GM23338 (cell line): ENCODE data around the gene EPSTI1. TPM values are rescaled to one million over a fixed set of nuclear protein-coding genes. Genes with fewer than 3 reads are reported as not detected.

Source experiments
- ATAC-seq: fragments of 200-7000 bp; cut with Tn5 transposase; 3 replicates; pipeline ENCODE4 v1.9.1; 2020
- DNase-seq: peaks from one replicate; pipeline ENCODE4 v3.0.0-alpha.2; 2015; ENCODE audit warnings: low spot score
- H2AFZ ChIP-seq: fragments of 200-600 bp; sonication (generic); 2 replicates; pipeline ENCODE4 v1.8.0; 2016; ENCODE audit warnings: antibody characterized with exemption, mild to moderate bottlenecking, moderate library complexity
- H3F3A ChIP-seq: fragments of 200-600 bp; sonication (generic); replicated peaks from 2 replicates; pipeline ENCODE4 v1.8.0; 2017; ENCODE audit warnings: antibody characterized with exemption, mixed run types, low read depth
- H3K27ac ChIP-seq: fragments of 200-600 bp; sonication (generic); 2 replicates; pipeline ENCODE4 v1.6.1; 2016; ENCODE audit warnings: low read depth
- H3K27me3 ChIP-seq: fragments of 200-600 bp; sonication (generic); 2 replicates; pipeline ENCODE4 v1.8.0; 2016; ENCODE audit warnings: mild to moderate bottlenecking, mixed run types, moderate library complexity; ENCODE audit not compliant: insufficient read depth
- H3K36me3 ChIP-seq: fragments of 200-600 bp; sonication (generic); 2 replicates; pipeline ENCODE4 v1.8.0; 2016; ENCODE audit warnings: mild to moderate bottlenecking; ENCODE audit not compliant: insufficient read depth
- H3K4me1 ChIP-seq: fragments of 200-600 bp; sonication (generic); 2 replicates; pipeline ENCODE4 v1.8.0; 2016; ENCODE audit warnings: mild to moderate bottlenecking, moderate library complexity; ENCODE audit not compliant: insufficient read depth
- H3K4me2 ChIP-seq: fragments of 200-600 bp; sonication (generic); 2 replicates; pipeline ENCODE4 v1.7.1; 2017; ENCODE audit warnings: mixed run types
- H3K4me3 ChIP-seq: fragments of 200-600 bp; sonication (generic); 2 replicates; pipeline ENCODE4 v1.6.1; 2016; ENCODE audit warnings: mixed run types
- H3K79me2 ChIP-seq: fragments of 200-600 bp; sonication (generic); replicated peaks from 2 replicates; pipeline ENCODE4 v1.8.0; 2017; ENCODE audit warnings: mild to moderate bottlenecking; ENCODE audit not compliant: insufficient read depth
- H3K9me2 ChIP-seq: fragments of 200-600 bp; sonication (generic); 2 replicates; pipeline ENCODE4 v1.8.0; 2017; ENCODE audit not compliant: insufficient read depth
- H4K20me1 ChIP-seq: fragments of 200-600 bp; sonication (generic); replicated peaks from 2 replicates; pipeline ENCODE4 v1.8.0; 2017; ENCODE audit warnings: mild to moderate bottlenecking; ENCODE audit not compliant: insufficient read depth
- H3K27ac Mint-ChIP-seq: 2 replicates; pipeline ENCODE4 v1.8.0; 2020; ENCODE audit warnings: inconsistent platforms, mild to moderate bottlenecking, moderate library complexity, mixed read lengths
- H3K27me3 Mint-ChIP-seq: 3 replicates; pipeline ENCODE4 v1.8.0; 2022; ENCODE audit warnings: low read depth, mild to moderate bottlenecking, moderate library complexity, mixed read lengths, inconsistent platforms; ENCODE audit not compliant: insufficient read depth, poor library complexity
- H3K36me3 Mint-ChIP-seq: 3 replicates; pipeline ENCODE4 v1.8.0; 2021; ENCODE audit warnings: low read depth, mild to moderate bottlenecking, inconsistent platforms, moderate library complexity, mixed read lengths
- H3K4me1 Mint-ChIP-seq: 3 replicates; pipeline ENCODE4 v1.8.0; 2020; ENCODE audit warnings: mild to moderate bottlenecking, inconsistent platforms, mixed read lengths
- H3K4me3 Mint-ChIP-seq: 3 replicates; pipeline ENCODE4 v1.8.0; 2021; ENCODE audit warnings: moderate library complexity, mild to moderate bottlenecking, inconsistent platforms, mixed read lengths
- H3K9me3 Mint-ChIP-seq: 3 replicates; pipeline ENCODE4 v1.8.0; 2020; ENCODE audit warnings: moderate library complexity, mild to moderate bottlenecking, inconsistent platforms, mixed read lengths
- CREB1 ChIP-seq: fragments of 250-450 bp; sonication (Bioruptor Pico); IDR thresholded peaks from 2 replicates; pipeline ENCODE4 v1.5.0; 2020; ENCODE audit warnings: low read depth, mild to moderate bottlenecking, moderate library complexity
- EZH2 ChIP-seq: fragments of 200-600 bp; sonication (generic); IDR thresholded peaks from one replicate; pipeline ENCODE4 v1.8.0; 2017; ENCODE audit warnings: antibody characterized with exemption, mild to moderate bottlenecking, low read depth; ENCODE audit not compliant: unreplicated experiment
- EZH2phosphoT487 ChIP-seq: fragments of 200-600 bp; sonication (generic); IDR thresholded peaks from one replicate; pipeline ENCODE4 v1.8.1; 2018; ENCODE audit warnings: antibody characterized with exemption; ENCODE audit not compliant: unreplicated experiment
- JUNB ChIP-seq: IDR thresholded peaks from one replicate; pipeline ENCODE4 v1.6.1; 2016; ENCODE audit warnings: antibody characterized with exemption; ENCODE audit not compliant: unreplicated experiment
- NANOG ChIP-seq: IDR thresholded peaks from 2 replicates; pipeline ENCODE4 v1.6.1; 2016; ENCODE audit warnings: antibody characterized with exemption, borderline replicate concordance
- POLR2AphosphoS5 ChIP-seq: IDR thresholded peaks from 2 replicates; pipeline ENCODE4 v1.6.1; 2016; ENCODE audit warnings: antibody characterized with exemption, low read depth
- REST ChIP-seq: IDR thresholded peaks from one replicate; pipeline ENCODE4 v1.6.1; 2018; ENCODE audit warnings: antibody characterized with exemption; ENCODE audit not compliant: unreplicated experiment
- STAT1 ChIP-seq: IDR thresholded peaks from one replicate; pipeline ENCODE4 v1.6.1; 2016; ENCODE audit warnings: antibody characterized with exemption; ENCODE audit not compliant: unreplicated experiment
- ZNF114 ChIP-seq: fragments of 250-450 bp; sonication (Bioruptor Pico); IDR thresholded peaks from 2 replicates; pipeline ENCODE4 v1.5.0; 2020; ENCODE audit warnings: mild to moderate bottlenecking, moderate library complexity
- ZNF331 ChIP-seq: fragments of 250-450 bp; sonication (Bioruptor Pico); IDR thresholded peaks from 2 replicates; pipeline ENCODE4 v1.5.0; 2020; ENCODE audit warnings: low read depth, mild to moderate bottlenecking, moderate library complexity
- ZNF462 ChIP-seq: fragments of 250-450 bp; sonication (Bioruptor Pico); IDR thresholded peaks from 2 replicates; pipeline ENCODE4 v1.5.0; 2020; ENCODE audit warnings: mild to moderate bottlenecking, moderate library complexity
- polyA plus RNA-seq: library from polyadenylated mRNA; unstranded; fragments of >200 nt; fragmentation: Nextera tagmentation; extraction: Ambion mirVana; gene quantifications from 2 replicates; pipeline ENCODE4 v1.2.1, GENCODE V29; 2016
- total RNA-seq: library from RNA; depleted of rRNA; stranded (reverse); fragments of >200 nt; shearing (Covaris generic); gene quantifications from 2 replicates; pipeline ENCODE4 v1.2.3, GENCODE V29; 2014
- TF ChIP-seq, protein P1 (sequence below): IDR thresholded peaks from 2 replicates; pipeline ENCODE4 v1.6.1; 2016; ENCODE audit warnings: antibody characterized with exemption
- TF ChIP-seq, protein P2 (sequence below), 2 experiments: fragments of 200-600 bp in 1 of 2; sonication (generic) in 1 of 2; conservative IDR thresholded peaks; 2 replicates each; pipeline versions ENCODE4 v1.5.1 to v1.6.1; 2016 to 2017; ENCODE audit warnings: antibody characterized with exemption in 2 of 2, low read depth in 2 of 2, mild to moderate bottlenecking in 2 of 2, moderate library complexity in 1 of 2

The EPSTI1 gene
- total and polyA plus RNA-seq, 2 experiments from 2014 or later: 0.10 to 0.68 TPM

DNA sequence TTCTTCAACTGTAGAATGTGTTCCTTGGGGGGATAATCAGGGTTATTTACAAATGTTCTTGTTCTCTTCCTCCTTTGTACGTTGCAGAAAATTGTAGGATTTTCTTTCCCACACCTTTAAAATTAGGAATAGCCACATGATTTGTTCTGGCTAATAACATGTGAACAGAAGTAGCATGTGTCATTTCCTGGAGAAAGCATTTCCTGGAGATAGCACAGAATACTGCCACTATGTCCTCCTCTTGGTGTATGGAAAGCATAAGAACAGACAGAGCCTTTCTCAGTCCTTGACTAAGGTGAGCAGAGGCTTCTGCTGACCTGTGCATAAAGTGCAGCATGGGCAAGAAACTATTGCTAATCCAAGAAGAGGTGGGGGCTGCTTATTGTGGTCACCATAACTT lies 108.9 kb downstream of the EPSTI1 start:
- no peak overlapping the region for H3K4me2 ChIP-seq
- Mint-ChIP-seq H3K36me3 (peaks cover 3% of the 10 kb centered on the region; the same call in 2 of the 3 replicates), H3K27ac (no peak overlapping the region), H3K9me3 (peaks cover 2% of the 10 kb centered on the region; the same call in 1 of the 3 replicates), H3K27me3 (peaks cover 9% of the 10 kb centered on the region), H3K4me1 (peaks cover 35% of the 10 kb centered on the region), H3K4me3 (no peak overlapping the region)
- H4K20me1 ChIP-seq: no peaks in the 10 kb centered on the region
- H2AFZ ChIP-seq: no peak overlapping the region
- DNase-seq (no peak), ATAC-seq (no peak)
- H3K9me2 ChIP-seq: no peaks in the 10 kb centered on the region
- TF ChIP-seq REST (no peak), CREB1 (CRISPR knock-in tag) (no peak), EZH2 (no peak), NANOG (no peak), JUNB (no peak), STAT1 (no peak), POLR2AphosphoS5 (no peak), EZH2phosphoT487 (no peak), ZNF114 (CRISPR knock-in tag) (no peak), ZNF462 (CRISPR knock-in tag) (no peak), ZNF331 (CRISPR knock-in tag) (no peak)
- TF ChIP-seq, protein P1, sequence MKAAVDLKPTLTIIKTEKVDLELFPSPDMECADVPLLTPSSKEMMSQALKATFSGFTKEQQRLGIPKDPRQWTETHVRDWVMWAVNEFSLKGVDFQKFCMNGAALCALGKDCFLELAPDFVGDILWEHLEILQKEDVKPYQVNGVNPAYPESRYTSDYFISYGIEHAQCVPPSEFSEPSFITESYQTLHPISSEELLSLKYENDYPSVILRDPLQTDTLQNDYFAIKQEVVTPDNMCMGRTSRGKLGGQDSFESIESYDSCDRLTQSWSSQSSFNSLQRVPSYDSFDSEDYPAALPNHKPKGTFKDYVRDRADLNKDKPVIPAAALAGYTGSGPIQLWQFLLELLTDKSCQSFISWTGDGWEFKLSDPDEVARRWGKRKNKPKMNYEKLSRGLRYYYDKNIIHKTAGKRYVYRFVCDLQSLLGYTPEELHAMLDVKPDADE: no peak
- TF ChIP-seq, protein P2, sequence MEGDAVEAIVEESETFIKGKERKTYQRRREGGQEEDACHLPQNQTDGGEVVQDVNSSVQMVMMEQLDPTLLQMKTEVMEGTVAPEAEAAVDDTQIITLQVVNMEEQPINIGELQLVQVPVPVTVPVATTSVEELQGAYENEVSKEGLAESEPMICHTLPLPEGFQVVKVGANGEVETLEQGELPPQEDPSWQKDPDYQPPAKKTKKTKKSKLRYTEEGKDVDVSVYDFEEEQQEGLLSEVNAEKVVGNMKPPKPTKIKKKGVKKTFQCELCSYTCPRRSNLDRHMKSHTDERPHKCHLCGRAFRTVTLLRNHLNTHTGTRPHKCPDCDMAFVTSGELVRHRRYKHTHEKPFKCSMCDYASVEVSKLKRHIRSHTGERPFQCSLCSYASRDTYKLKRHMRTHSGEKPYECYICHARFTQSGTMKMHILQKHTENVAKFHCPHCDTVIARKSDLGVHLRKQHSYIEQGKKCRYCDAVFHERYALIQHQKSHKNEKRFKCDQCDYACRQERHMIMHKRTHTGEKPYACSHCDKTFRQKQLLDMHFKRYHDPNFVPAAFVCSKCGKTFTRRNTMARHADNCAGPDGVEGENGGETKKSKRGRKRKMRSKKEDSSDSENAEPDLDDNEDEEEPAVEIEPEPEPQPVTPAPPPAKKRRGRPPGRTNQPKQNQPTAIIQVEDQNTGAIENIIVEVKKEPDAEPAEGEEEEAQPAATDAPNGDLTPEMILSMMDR (conservative IDR thresholded peaks at IDR 0.05; ENCODE audit: low read depth in 2 of 2): no peak
- H3K27me3 ChIP-seq: no peaks in the 10 kb centered on the region
- H3K36me3 ChIP-seq: no peaks in the 10 kb centered on the region
- H3K4me3 ChIP-seq: no peak overlapping the region
- no peaks in the 10 kb centered on the region for H3F3A ChIP-seq
- no peaks in the 10 kb centered on the region for H3K79me2 ChIP-seq
- H3K4me1 ChIP-seq: peaks cover 21% of the 10 kb centered on the region
- no peak overlapping the region for H3K27ac ChIP-seq
